GM20000 (cell line): ENCODE measurements around the gene PCBP1.
"Not testable (repeated sequence)": the region's sequence is repeated elsewhere in the genome, so short reads cannot be mapped to it uniquely, and the experiment has no call there.

Experiments
- DNase-seq: peaks from one replicate; pipeline ENCODE4 v3.0.0; 2012; ENCODE audit warnings: low spot score
- TF ChIP-seq, protein P1 (sequence below): IDR thresholded peaks from 2 replicates; pipeline ENCODE4 v1.5.1; 2012; ENCODE audit warnings: mild to moderate bottlenecking, control low read depth; ENCODE audit errors: extremely low read depth, missing control alignments

PCBP1 gene

DNA sequence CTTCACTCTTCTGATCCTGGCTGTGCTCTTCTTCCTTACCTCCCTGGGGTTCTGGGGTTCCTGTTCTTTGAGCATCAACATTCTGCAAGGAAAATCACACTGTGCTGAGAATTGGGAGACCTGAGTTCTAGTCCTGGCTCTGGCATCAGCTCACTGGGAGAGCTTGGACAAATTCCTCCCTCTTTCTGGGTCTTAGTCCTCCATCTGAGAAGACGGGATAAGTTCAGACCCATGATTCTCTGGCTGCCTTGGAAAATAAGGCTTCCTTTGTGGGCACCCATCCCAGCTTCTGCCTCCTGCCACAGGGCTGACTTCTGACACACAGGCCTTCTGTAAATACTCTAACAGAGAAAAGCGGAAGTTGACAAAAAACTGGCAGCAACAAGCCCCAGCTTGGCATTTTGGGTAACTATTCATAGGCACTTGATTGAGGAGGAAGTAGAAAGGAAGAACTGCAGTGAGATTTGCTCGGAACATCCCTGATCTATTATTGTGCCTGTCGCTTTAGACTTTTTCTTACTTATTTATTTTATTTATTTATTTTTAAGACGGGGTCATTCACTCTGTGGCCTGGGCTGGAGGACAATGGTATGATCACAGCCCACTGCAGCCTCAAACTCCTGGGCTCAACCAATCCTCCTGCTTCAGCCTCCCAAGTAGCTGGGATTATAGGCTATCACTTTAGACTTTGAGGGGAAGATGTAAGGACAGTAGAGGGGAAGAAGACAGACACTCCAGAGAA, 7.9 kb downstream of the PCBP1 start:
- peak; percentile 68 for DNase-seq
- TF ChIP-seq, protein P1, sequence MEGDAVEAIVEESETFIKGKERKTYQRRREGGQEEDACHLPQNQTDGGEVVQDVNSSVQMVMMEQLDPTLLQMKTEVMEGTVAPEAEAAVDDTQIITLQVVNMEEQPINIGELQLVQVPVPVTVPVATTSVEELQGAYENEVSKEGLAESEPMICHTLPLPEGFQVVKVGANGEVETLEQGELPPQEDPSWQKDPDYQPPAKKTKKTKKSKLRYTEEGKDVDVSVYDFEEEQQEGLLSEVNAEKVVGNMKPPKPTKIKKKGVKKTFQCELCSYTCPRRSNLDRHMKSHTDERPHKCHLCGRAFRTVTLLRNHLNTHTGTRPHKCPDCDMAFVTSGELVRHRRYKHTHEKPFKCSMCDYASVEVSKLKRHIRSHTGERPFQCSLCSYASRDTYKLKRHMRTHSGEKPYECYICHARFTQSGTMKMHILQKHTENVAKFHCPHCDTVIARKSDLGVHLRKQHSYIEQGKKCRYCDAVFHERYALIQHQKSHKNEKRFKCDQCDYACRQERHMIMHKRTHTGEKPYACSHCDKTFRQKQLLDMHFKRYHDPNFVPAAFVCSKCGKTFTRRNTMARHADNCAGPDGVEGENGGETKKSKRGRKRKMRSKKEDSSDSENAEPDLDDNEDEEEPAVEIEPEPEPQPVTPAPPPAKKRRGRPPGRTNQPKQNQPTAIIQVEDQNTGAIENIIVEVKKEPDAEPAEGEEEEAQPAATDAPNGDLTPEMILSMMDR: no peak

- TF ChIP-seq, protein P1: no peak
- peak; percentile 7 for DNase-seq
These were observed 8.7 kb downstream of the PCBP1 start for GRCh38 chr2:70095720-70096670.

DNA sequence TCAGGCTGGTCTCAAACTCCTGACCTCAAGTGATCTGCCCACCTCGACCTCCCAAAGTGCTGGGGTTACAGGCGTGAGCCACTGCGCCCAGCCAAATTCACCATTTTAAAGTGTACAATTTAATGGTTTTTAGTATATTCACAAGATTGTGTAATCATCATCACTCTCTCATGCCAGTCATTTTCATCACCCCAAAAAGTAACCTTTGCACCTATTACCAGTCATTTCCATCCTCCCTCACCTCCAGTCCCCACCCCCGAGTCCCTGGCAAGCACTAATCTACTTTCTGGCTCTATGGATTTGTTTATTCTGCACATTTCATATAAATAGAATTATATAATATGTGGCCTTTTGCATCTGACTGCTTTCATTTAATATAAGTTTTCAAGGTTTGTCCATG, 10.8 kb downstream of the PCBP1 start:
- TF ChIP-seq, protein P1: no peak
- DNase-seq: no peak

DNA sequence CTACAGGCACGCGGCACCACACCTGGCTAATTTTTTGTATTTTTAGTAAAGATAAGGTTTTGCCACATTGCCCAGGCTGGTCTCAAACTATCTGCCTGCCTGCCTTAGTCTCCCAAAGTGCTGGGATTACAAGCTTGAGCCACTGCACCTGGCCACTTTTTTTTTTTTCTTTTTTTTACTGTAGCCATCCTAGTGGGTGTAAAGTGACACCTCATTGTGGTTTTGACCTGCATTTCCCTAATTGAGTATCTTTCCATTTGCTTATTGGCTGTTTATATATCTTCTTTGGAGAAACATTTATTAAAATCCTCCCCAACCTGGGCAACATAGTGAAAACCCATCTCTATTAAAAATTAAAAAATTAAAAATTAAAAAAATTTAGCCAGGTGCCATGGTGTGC, 12.0 kb downstream of the PCBP1 start:
- TF ChIP-seq, protein P1: no peak
- DNase-seq: no peak

DNA sequence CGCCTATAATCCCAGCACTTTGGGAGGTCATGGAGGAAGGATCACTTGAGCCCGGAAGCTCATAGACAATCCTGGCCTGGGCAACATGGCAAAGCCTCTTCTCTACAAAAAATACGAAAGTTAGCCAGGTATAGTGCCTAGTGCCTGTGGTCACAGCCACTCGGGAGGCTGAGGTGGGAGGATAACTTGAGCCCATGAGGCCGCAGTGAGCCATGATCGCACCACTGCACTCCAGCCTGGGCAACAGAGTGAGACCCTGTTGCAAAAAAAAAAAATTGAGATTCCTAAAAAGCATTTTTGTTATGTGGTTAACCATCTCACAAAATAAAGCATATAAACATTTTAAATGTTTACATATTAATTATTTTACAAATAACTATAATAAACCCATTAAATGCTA, 13.9 kb downstream of the PCBP1 start:
- no peak for DNase-seq
- TF ChIP-seq, protein P1: no peak

GRCh38 chr2:70101686-70102085, 14.4 kb downstream of the PCBP1 start:
- not testable (repeated sequence) for DNase-seq

- not testable (repeated sequence) for DNase-seq
These were observed 15.1 kb downstream of the PCBP1 start for GRCh38 chr2:70102323-70102905.

DNA sequence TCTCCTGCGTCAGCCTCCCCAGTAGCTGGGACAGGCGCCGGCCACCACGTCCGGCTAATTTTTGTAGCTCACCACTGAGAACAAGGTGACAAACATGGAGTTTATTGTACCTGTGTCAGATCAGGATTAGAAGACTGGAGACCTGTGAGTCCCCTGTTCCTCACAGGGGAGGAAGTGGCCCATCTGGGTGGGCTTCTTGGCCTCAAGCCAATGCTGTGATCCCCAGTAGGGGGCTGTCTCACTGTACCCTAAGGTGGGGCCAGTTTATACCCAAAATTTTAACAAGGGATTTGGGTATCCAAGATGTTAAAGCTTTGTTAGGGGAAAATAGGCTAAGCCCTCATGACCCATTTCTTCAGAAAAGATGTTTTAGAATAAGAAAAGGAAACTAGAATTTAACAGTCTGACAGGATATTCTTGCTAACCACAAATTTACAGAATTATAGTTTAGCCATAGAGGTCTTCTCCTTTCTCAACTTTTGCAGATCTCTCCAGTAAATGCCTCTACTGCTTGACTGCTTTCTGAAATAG, 16.3 kb downstream of the PCBP1 start:
- TF ChIP-seq, protein P1: no peak
- peak; percentile 49 for DNase-seq
